Nephron (organoid): ENCODE data around the gene PNPLA7.

Experiments used
- H3K27ac Mint-ChIP-seq, 3 experiments: 2 replicates each; pipeline ENCODE4 v1.8.0; 2020; ENCODE audit warnings: mixed read lengths in 3 of 3, mild to moderate bottlenecking in 2 of 3, moderate library complexity in 1 of 3
- H3K27me3 Mint-ChIP-seq: 2 replicates; pipeline ENCODE4 v1.8.0; 2021; ENCODE audit warnings: low read depth, mild to moderate bottlenecking, moderate library complexity, mixed read lengths
- H3K36me3 Mint-ChIP-seq: 2 replicates; pipeline ENCODE4 v1.8.0; 2020; ENCODE audit warnings: low read depth, mixed read lengths
- H3K4me1 Mint-ChIP-seq: 2 replicates; pipeline ENCODE4 v1.8.0; 2020; ENCODE audit warnings: mixed read lengths
- H3K4me3 Mint-ChIP-seq, 3 experiments: 2 replicates each; pipeline ENCODE4 v1.8.0; 2020; ENCODE audit warnings: mild to moderate bottlenecking in 3 of 3, mixed read lengths in 3 of 3, moderate library complexity in 2 of 3
- H3K9me3 Mint-ChIP-seq: 2 replicates; pipeline ENCODE4 v1.8.0; 2020; ENCODE audit warnings: mixed read lengths
- CTCF ChIP-seq, 3 experiments: fragments of 200-600 bp; sonication (generic); IDR thresholded peaks; one replicate each; pipeline ENCODE4 v1.5.0; 2021; ENCODE audit warnings: antibody characterized with exemption in 3 of 3; ENCODE audit not compliant: unreplicated experiment in 3 of 3

Gene PNPLA7

GRCh38 chr9:137462396-137462985, 87.7 kb downstream of the PNPLA7 start:
- H3K4me3 Mint-ChIP-seq: no peak overlapping the region
- TF ChIP-seq CTCF (IDR thresholded peaks at IDR 0.05; ENCODE audit: unreplicated experiment in 3 of 3): no peak

GRCh38 chr9:137461663-137462395, 88.4 kb downstream of the PNPLA7 start:
- Mint-ChIP-seq H3K4me3 (no peak overlapping the region), H3K27me3 (peaks cover 12% of the 10 kb centered on the region), H3K36me3 (no peaks in the 10 kb centered on the region), H3K4me1 (no peaks in the 10 kb centered on the region), H3K9me3 (no peaks in the 10 kb centered on the region), H3K27ac (no peak overlapping the region)
- TF ChIP-seq CTCF (IDR thresholded peaks at IDR 0.05; ENCODE audit: unreplicated experiment in 3 of 3): no peak

More at GRCh38 chr9:137462396-137462985, 87.7 kb downstream of the PNPLA7 start:
- Mint-ChIP-seq H3K36me3 (no peaks in the 10 kb centered on the region), H3K4me1 (no peaks in the 10 kb centered on the region), H3K27ac (no peak overlapping the region), H3K9me3 (no peaks in the 10 kb centered on the region), H3K27me3 (peaks cover 15% of the 10 kb centered on the region)

GRCh38 chr9:137461316-137461662, 88.9 kb downstream of the PNPLA7 start:
- Mint-ChIP-seq H3K4me3 (no peak overlapping the region), H3K27ac (no peak overlapping the region), H3K36me3 (no peaks in the 10 kb centered on the region), H3K9me3 (no peaks in the 10 kb centered on the region), H3K4me1 (peaks cover 5% of the 10 kb centered on the region), H3K27me3 (peaks cover 12% of the 10 kb centered on the region)
- TF ChIP-seq CTCF (IDR thresholded peaks at IDR 0.05; ENCODE audit: unreplicated experiment in 3 of 3): no peak

- Mint-ChIP-seq H3K27me3 (peaks cover 16% of the 10 kb centered on the region), H3K27ac (no peak overlapping the region), H3K9me3 (no peaks in the 10 kb centered on the region), H3K4me1 (peaks cover 12% of the 10 kb centered on the region), H3K4me3 (peak overlapping the region in 2 of 3 experiments; percentile 28 to 41), H3K36me3 (no peaks in the 10 kb centered on the region)
- TF ChIP-seq CTCF (IDR thresholded peaks at IDR 0.05; ENCODE audit: unreplicated experiment in 3 of 3): no peak
Observed at GRCh38 chr9:137460363-137461315, 89.6 kb downstream of the PNPLA7 start.

- H3K4me3 Mint-ChIP-seq: peak overlapping the region; percentile 66 to 71 (median 68)
- TF ChIP-seq CTCF (IDR thresholded peaks at IDR 0.05; ENCODE audit: unreplicated experiment in 3 of 3): no peak
Observed at GRCh38 chr9:137459601-137460362, 90.4 kb downstream of the PNPLA7 start.

More at GRCh38 chr9:137459601-137460362, 90.4 kb downstream of the PNPLA7 start:
- Mint-ChIP-seq H3K4me1 (peaks cover 12% of the 10 kb centered on the region), H3K27ac (peak overlapping the region in 1 of 3 experiments; percentile 26), H3K27me3 (peaks cover 16% of the 10 kb centered on the region), H3K9me3 (no peaks in the 10 kb centered on the region), H3K36me3 (no peaks in the 10 kb centered on the region)
